Lung microvascular endothelial cell (primary cell): Measurements from ENCODE around the gene KIAA0513. TPM values are rescaled to one million over a fixed set of nuclear protein-coding genes. Genes with fewer than 3 reads are reported as not detected.
"Not testable (repeated sequence)": the region's sequence is repeated elsewhere in the genome, so short reads cannot be mapped to it uniquely, and the experiment has no call there.

Experiments used
- DNase-seq, 2 donors: peaks; one replicate each; pipeline versions ENCODE4 v3.0.0 to v3.0.0-alpha.2; 2010; ENCODE audit warnings: low read depth in 2 of 2
- total RNA-seq: library from RNA; depleted of rRNA; stranded (reverse); fragments of >200 nt; gene quantifications from 2 replicates; pipeline ENCODE4 v1.2.1, GENCODE V29; 2014

KIAA0513 gene
- total RNA-seq, 1 donor from 2014 or later: 20.8 TPM

DNA sequence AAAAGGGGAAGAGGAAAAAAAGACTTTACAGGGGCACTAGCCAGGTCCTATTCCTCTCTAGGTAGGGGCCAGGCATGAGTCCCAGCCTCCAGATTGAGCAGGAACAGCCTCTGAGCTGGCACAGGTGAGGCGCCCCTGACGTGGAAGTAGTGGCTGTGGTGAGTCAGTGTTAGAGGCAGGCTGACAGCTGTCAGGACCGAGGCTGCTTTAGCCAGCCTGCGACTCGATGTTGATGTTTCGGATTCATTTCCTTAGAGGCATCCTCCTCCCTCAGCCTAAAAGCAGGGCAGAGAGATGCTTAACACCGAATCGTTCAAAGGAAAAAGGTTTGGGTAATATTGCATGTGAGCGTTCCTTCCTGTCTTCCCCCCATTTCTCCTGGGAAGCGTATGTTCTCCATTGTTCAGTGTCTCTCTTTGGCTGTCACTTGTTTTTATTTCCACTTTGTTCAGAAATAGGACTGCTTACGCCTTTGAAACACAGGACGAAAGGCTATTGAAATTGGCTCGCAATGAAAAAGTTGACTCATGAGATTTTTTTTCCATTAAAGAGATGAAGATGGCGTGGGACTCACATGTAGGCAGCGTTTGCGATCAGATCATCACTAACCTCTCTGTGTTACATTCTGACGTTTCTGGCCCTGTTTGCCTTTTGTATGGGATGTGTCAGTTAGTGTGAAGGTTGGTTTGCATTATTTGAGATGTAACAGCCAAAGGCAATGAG is 1.3 kb downstream of the KIAA0513 start:
- DNase-seq: peak; percentile 47 to 98

DNA sequence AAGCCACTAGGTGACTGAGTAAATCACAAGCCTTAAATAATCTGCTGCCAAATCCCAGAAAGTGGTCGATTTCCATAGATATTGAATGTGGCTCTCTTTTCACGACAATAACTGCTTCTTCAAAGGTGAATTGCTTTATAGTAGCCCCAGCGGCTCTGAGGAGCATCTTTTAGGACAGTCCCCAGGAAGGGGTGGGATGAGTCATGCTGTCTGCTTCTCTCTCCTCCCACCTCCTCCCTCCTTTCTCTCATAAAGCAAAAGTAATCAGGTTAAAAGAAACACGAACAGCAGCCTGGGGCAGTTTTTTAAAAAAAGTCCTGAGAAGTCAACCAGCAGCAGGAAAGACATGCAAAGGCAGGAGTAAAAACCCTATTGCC is 1.8 kb downstream of the KIAA0513 start:
- DNase-seq: no peak

DNA sequence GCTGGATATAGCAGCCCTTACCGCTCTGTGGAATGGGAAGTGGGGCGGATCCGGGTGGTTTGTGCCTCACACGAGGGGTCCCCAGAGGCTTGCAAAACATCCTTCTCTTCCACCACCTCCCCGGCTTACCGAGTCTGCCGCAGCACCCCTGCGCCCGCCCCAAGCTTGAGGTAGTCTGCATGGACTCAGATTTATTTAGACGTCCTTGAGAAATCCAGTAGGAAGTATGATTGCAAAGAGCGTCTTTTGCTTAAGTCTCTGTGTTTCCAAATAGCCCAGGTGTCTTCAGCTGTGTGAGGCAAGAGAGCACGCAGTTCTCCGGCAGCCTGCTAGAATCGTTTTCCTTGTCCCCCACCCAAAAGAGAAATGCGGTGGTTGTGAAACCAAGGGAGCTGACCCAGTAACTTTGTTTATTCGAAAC is 2.4 kb downstream of the KIAA0513 start:
- no peak for DNase-seq

DNA sequence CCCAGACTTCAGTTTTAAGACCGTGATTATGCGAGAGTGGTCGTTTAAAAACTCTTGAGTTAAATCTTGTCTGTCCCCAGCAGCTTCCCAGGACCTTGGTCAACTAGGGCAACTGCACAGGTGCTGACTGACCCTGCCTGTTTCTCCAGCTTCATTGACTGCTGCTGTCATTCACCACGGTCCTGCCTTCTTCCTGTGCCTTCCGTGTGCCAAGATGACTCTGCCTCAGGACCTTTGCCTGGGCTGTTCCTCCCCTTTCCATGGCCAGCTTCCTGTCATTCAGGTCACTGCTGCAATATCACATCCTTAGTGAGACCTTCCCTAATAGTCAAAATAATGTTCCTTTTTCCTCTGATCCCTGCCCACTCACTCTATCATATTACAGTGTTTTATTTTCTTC is 3.9 kb downstream of the KIAA0513 start:
- peak in 1 of 2 donors; percentile 94 for DNase-seq

DNA sequence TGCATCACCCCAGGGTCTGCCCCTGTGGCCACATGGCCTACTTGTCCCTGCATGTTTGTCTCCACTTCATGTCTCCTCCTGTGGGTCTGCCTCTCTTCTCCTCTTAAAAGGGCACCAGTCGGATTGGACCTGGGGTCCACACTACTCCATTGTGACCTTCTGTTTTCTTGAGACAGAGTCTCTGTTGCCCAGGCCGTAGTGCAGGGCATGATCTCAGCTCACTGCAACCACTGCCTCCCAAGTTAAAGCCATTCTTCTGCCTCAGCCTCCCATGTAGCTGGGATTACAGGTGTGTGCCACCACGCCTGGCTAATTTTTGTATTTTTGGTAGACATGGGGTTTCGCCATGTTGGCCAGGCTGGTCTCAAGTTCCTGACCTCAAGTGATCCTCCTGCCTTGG is 4.6 kb downstream of the KIAA0513 start:
- not testable (repeated sequence) for DNase-seq

DNA sequence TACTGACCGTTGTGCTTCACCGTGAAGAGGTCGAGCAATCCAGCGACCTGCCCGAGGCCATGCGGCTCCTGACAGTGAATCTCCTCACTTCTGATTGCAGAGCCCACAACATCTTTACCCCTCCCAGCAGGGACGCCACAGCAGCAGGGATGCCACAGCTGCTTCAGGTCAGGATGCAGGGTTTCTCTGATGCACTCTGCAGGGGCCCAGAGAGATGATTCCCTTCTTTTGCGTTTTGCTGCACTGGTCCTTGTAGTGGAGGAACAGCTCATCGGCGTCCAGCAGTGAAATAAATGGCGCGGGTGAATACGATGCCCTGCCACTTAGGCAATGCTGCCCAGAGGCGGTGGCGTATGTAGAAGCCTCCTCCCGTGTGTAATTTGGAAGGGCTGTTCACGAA is 5.6 kb downstream of the KIAA0513 start:
- no peak for DNase-seq

DNA sequence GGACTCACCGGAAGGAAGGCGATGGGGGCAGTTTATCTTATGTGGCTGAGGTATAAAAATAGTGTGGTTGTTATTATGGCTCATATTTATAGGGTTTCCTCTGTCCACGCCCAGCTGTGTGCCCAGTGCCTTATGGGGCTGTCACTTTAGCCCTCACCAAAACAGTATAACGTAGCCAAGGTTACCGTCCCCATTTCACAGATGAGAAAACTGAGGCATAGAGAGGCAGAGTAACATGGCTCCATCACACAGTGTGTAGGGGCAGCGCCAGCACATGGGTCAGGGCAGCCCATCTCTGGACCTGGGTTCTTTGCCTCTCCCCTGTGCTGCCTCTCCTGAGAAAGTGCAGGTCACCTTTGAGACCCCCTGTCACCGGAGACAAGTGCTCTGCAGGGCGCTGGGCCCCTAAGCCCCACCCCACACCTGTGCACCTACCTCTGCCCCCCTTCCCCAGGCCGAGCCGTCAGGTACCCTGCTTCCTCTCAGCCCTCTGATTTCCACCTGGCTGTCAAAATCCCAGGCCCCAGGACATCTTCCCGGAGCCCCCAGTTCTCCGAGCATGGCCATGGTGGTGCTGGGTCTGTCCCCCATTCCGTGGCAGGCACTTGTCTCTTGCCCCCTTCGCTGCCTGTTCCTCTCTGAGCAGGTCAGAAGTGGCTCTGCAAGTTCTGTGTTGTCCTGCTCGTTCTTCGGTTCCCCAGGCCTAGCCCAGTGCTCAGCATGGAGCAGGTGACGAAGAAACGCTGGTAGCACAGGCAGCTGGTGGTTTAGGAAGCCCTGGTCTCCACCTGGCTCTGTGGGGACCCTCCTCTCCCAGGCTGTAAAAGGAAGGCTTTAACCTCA is 7.2 kb downstream of the KIAA0513 start:
- DNase-seq: peak in 1 of 2 donors; percentile 29

DNA sequence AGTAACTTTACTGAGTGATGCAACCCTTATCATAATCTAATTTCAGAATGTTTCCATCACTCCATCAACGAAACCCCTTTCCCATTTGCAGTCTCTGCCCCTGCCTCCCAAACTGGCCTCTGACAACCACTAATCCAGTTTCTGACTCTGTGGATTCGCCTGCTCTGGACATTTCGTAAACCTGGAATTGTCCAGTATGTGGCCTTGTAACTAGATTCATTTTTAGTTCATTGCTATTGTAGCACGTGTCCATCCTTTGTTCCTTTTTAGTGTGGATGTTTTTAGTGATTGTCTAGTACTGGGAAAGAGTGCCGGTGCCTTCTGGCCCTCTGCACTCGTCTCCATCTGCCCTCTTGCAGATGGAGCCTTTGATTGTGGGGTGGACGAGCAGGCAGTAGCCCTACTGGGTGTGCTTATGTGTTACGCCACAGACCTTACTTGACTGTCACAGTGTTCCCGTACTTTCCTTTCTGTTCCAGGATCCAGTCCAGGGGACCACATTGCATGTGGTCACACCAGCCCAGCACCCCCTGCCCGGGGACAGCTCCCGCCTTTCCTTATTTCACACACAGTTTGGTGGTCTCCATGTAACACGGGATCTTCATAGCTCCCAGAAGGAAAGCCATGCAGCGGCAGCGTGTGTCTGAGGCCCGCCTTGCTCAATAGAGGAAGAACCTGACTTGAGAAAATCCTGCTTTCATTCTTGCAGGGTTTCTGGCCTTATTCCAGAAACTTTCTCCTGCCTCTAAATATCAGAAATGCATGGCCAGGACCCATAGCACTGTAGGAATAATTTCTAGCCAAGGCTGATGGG is 8.8 kb downstream of the KIAA0513 start:
- peak in 1 of 2 donors; percentile 33 for DNase-seq

DNA sequence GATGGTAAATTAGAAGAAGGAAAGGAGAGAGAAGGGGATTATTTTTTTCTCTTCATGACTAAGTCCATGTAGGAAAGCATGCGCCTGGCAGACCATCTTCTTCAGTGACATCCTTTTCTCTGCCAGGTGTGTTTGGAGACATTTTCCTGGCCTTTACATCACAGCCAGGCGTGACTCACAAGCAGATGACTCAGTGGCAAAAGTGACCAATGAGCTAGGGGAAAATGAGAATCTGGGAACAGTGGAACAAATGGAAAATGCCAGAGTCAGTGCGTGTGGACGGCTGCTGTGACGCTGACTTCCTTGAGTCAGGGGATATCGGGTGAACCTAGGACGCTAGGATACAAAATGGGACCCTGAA is 9.4 kb downstream of the KIAA0513 start:
- DNase-seq: peak; percentile 80 to 94

DNA sequence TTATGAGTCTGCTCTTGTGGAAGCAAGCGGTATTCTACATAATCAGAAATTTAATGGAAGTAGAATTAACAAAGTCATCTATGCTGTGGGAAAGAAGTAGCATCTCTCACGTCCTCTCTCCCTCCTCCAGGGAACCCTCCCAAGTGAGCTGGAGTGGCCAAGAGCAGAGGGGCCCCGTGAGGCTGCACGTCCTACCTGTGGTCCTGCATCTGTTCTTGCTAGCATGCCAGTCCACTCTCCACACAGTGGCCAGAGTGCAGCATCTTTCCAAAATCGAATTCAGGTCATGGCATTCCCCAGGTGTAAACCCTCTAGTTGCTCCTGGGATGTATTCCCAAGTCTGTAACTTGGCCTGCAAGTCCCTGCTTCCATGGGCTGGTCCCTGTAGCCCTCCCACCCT is 10.1 kb downstream of the KIAA0513 start:
- no peak for DNase-seq

DNA sequence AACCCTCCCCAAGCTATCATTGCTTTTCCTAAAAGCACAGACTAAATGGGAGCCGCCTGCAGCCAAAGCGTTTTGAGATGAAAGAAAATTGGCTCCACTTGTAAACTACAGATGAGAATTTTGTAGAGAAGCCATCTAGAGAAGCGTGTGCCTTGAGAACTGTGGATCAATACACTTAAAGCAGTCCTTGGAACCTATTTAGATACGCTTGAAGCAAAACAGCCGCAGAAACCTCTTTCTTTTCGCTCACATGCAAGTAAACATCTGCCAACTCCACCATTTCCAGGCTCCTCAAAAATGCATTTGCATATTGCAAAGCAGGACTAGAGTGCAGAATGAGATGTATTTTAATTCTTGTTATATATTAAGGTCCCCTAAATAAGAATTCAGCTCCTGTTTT is 13.1 kb downstream of the KIAA0513 start:
- DNase-seq: no peak

DNA sequence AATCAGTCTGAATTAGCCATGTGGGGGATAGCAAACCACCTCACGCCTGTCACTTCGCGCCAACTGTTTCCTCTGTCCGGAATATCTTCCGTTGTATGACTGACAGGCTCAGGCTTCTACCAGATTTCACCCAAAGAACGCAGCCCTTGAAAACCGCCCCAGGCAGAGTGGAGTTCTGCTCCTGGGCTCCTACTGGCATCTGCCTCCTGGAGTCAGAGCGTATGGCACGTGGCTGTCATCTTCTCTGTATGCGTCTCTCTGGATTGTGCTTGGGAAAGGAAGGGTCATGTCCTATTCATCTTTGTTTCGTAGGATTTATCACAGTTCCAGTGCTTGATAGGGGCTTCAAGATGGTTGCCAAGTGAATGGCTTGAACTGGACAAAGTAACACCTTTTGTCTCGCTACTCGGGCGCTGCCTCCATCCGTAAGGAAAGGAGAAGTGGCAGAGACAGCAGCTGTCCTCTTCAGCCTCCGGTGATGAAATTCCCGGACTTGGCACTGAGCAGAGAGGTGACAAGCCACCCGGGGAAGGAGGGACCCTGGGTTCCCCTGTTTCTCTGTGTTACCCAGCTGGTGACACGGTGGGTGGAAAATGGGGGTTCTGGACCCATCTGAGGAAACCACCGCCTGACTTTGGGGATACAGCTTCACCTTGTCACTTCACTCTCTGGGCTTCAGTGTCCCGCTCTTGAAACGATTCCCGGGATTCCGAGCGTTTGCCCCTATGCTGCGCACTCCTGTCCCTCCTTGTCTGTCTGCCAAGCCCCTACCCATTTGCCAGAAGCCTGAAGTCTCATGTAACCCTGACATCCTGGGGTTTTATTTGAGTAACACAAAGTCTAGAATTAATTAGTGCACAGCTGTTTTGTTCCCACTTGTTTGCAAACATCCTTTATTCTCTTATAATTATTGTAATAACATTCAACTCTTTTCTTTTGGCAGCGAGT is 13.9 kb downstream of the KIAA0513 start:
- DNase-seq: peak in 1 of 2 donors; percentile 30

DNA sequence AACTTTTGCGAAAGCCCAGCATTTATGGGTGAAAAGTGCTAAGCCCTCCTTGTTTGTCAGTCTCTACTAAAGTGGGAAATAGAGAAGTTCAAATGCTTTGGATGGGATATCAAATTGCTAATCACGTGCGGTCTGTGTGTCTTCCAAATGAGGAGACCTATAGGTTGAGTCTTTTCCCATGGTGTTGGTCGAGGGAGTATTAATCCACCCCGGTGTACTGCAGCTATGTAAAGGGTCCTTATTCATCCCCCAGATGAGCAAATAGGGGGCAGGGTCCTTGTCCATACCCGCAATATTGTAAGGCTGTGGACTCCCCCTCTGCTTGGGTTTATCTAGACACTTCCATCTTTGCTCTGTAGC is 14.6 kb downstream of the KIAA0513 start:
- DNase-seq: no peak

DNA sequence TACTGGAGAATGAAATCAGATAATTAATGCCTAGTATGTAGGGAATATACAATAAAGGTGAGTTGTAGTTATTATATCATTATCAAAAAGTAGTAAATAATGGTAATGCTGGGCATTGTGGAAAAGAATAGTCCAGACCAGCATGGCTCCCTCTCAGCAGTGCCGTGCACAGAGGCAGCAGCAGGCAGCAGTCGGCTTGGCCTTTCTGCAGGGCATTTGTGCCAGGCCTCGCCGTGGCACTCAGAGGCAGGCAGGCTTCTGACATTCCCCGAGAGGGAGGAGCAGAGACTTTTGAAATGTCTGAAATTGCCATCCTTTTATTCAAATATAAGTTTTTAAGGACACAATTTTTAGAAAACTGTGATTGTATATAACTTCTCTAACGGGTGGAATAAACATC is 15.0 kb downstream of the KIAA0513 start:
- DNase-seq: no peak

DNA sequence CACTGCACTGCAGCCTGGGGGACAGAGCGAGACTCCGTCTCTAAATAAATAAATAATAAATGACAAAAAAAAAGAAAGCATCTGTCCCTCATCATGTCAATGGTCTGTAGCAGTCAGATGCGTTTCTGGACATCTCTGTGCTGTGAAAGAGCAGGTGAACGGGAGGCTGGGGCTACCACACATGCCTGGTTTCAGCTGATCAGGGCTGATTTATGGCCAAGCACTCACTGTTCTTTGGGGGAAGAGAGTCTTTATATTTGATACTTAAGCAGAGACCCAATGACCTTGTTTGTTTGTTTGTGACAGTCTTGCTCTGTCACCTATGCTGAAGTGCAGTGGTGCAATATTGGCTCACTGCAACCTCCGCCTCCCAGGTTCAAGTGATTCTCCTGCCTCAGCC is 17.5 kb downstream of the KIAA0513 start:
- no peak for DNase-seq

DNA sequence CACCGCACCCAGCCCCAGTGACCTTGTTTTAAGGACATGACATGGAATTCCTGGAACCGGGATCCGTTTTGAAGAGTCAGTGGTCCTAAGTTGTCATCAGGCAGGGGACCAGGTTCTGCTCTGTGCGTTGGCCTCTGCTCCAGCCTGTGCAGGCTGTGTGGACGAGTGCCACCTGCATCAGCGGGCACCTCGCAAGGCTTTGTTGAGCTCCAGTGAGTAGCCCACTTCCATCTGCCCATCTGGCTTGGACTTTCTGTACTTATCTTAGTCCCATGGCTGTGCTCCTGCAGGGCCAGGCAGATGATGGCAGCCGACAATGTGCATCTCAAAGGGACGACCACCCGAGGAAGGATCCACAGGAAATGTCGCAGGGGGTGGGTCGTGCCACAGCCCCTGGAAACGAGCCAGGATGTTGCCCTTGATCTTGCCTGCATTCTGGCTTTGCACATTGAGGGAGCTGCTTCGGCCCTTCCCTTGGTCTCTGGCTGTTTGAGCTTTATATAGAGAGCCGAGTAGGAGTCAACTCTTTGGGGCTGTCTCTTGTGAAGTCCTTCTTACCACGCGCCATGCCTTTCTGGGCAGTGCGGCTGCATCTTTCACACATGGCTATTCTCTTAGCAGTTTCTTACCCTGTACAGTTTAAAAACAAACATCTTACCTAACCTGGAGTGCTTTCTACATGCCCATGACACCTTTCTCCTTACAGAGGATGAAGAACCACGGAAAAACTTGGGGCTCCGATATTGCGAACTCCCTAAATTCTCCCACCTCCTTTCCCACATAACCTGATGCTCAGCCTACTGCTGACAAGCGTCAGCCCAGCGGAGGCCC is 18.3 kb downstream of the KIAA0513 start:
- DNase-seq: no peak

DNA sequence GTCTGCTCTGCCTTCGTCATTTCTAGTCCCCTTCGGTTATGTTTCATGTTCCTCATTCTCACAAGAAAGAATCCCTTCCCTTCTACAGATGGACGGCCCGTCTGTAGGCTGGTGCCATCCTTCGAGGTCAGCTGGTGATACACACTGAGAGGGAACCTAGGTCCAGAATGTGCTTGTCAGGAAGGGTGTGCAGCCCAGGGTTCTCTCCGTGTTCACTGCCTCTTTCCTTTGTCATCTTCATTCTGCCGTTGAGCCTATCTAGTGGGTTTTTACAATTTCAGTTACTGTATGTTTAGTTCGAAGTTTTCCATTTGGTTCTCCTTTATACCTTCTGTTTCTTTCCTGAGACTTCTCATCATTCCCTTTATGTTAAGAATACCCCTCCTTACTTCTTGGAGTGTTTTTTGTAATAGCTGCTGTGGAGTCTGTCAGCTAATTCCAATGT is 18.9 kb downstream of the KIAA0513 start:
- no peak for DNase-seq

DNA sequence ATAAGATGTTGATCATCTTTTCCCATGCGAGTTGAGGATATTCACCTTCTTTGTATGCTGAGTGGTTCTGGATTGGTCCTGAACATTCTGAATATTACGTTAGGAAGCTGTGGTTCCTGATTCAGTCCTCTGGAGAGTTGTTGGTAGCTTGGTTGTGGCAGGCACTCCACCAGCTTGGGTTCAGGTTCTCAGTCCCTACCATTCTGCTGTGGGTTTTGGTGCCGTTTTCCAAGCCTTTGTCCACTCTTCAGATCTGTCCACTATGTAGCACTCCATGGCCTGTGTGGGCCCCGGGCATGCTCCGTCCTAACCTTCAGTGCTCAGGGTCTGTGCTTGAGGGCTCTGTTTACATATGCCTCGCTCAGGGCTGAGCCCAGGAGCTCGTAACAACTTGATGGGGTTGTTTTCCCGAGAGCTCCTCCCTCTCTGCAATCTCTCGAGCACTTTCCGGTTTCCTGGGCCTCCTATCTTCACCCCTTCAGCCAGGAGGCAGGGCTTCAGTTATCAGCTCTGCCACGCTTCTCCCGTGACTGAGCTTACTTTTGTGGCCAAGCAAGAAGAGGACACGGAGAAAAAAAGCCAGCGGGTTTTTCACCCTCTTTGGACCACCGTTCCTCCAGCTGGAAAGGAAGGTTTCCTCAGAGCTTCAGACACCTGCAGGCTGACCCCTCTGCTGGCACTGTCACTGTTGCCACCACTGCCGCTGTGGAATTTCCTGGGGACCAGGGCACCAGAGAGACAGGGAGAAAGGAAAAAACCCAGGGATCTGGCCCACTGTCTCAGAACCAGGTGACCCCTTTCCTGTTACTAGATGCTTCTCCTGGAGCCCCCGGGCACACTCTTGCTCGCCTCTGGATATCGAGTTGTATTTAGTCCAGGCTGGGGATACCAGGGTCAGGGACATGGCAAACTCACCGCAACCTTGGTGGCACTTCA is 19.6 kb downstream of the KIAA0513 start:
- no peak for DNase-seq

DNA sequence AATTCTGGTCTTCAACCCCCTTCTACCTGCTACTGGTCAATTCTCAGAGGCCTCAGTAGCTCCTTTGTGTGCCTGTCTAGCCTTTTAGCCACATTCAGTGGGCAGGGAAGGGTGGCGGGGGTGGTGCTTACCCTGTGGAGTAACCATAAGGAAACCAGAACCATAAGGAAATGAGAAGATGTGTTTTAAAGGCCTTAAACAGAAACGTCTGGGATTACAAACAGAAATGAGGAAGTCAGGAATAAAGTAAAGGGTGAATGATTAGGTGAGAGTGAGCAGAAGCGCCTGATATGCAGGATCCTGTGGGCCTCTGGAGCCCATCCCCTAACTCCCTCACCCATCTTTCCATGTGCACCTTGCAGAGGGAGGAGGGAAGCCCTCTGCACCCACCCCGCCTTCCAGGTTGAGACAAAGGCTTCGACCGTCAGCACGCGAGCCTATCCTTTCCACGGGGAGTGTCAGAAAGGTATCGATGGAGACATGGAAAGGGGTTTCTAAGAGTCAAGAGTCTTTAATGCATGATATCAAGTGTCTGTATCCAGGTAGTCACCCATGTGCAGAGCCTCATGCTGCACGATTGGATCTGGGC is 20.4 kb downstream of the KIAA0513 start:
- no peak for DNase-seq
